VCaP (cell line): ENCODE data around the gene DNAH9.

Experiments used
- H3K27ac ChIP-seq: fragments of 450-650 bp; 2 replicates; pipeline ENCODE4 v1.5.1; 2017
- CTCF ChIP-seq: fragments of 450-650 bp; conservative IDR thresholded peaks from 2 replicates; pipeline ENCODE4 v1.5.1; 2017; ENCODE audit warnings: mild to moderate bottlenecking, moderate library complexity

Gene DNAH9

GRCh38 chr17:11557727-11558452 is 40.4 kb upstream of the DNAH9 start:
- TF ChIP-seq CTCF = no peak
- H3K27ac ChIP-seq = no peak overlapping the region

GRCh38 chr17:11558681-11559234 is 39.5 kb upstream of the DNAH9 start:
- TF ChIP-seq CTCF = no peak
- no peak overlapping the region for H3K27ac ChIP-seq

GRCh38 chr17:11559601-11560000 is 38.7 kb upstream of the DNAH9 start:
- H3K27ac ChIP-seq = no peak overlapping the region
- no peak for TF ChIP-seq CTCF

DNA sequence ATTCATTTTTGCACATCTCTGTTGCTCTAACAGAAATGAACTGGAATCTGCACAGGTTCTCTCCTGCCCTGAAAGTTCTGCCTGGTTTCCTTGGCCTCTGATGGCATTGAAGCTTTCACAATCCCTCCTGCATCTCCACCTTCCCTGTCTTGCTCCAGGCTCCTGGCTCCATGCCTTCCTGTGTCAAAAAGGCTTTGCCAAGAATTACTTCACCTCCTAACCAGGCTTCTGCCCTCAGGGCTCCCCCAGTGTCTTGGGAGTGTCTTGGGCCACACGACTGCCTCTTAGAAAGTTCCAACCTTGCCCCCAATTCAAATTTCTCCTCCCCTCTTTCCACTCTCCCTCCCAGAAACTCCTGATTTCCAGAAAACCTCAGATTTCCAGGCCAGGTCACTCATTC is 37.0 kb upstream of the DNAH9 start:
- no peak for TF ChIP-seq CTCF

GRCh38 chr17:11561702-11562101 is 36.6 kb upstream of the DNAH9 start:
- TF ChIP-seq CTCF = no peak
- H3K27ac ChIP-seq = no peak overlapping the region

More for the DNA sequence above, 37.0 kb upstream of the DNAH9 start:
- H3K27ac ChIP-seq = no peak overlapping the region

- no peak overlapping the region for H3K27ac ChIP-seq
- TF ChIP-seq CTCF = no peak
These were observed 33.5 kb upstream of the DNAH9 start for GRCh38 chr17:11564589-11565380.

DNA sequence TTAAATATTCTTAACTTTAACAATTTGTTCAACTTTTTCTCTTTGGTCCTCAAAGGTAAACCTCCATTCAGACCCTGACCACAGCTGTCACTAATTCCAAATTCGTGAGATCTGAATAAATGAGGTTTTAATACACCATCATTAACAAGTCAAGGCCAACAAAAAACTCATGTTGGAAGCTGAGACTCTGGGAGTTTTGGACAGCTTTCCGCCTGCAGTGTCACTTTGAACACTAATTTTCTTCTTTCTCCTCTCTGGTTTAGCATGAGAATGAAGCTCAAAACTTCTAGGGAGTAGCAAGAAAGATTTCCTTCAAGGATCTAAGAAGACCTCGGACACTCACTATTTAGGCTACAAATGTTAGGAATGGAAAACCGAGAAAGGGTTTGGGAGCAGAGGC is 32.7 kb upstream of the DNAH9 start:
- TF ChIP-seq CTCF = no peak
- no peak overlapping the region for H3K27ac ChIP-seq
